ENCODE data around the gene CMAS.

- TF ChIP-seq CBX8 (IDR thresholded peaks at IDR 0.05; ENCODE audit: borderline replicate concordance, low read depth, low read length) (no peak), EZH2 (IDR thresholded peaks at IDR 0.05; ENCODE audit: low read depth, low read length, severe bottlenecking) (no peak)
These were observed 31.8 kb upstream of the CMAS start for GRCh38 chr12:22014041-22014782.
